Astrocyte (in vitro differentiated cells and primary cell): ENCODE measurements around the gene ZC3H12A.

Experiments used
- EZH2 ChIP-seq: IDR thresholded peaks from 2 replicates; pipeline ENCODE4 v1.6.1; 2012; ENCODE audit warnings: mild to moderate bottlenecking, low read length, inconsistent platforms; ENCODE audit not compliant: insufficient read depth
- TF ChIP-seq, protein P1 (sequence below): IDR thresholded peaks from 2 replicates; pipeline ENCODE4 v1.5.1; 2011; ENCODE audit warnings: low read depth, mild to moderate bottlenecking, inconsistent platforms, low read length, moderate library complexity; ENCODE audit not compliant: insufficient read depth

DNA sequence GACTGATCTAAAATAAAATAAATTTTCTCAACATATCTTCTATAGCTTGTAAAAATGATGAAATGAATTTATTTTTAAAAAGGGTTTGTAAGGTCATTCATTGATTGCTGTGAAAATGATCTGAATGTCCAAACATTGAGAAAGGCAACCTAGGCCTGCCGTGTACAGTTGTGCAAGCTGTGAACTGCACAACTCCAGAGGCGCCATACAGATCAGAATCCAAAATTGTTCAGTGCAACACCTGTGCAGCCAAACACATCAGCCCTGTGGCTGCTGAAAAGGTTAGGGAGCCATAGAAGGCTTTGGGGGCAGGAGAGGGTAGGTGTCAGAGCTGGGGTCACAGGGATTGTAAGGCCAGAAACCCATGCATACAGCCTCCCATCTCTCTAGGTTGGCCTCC lies 9.9 kb upstream of the ZC3H12A start:
- TF ChIP-seq, protein P1, sequence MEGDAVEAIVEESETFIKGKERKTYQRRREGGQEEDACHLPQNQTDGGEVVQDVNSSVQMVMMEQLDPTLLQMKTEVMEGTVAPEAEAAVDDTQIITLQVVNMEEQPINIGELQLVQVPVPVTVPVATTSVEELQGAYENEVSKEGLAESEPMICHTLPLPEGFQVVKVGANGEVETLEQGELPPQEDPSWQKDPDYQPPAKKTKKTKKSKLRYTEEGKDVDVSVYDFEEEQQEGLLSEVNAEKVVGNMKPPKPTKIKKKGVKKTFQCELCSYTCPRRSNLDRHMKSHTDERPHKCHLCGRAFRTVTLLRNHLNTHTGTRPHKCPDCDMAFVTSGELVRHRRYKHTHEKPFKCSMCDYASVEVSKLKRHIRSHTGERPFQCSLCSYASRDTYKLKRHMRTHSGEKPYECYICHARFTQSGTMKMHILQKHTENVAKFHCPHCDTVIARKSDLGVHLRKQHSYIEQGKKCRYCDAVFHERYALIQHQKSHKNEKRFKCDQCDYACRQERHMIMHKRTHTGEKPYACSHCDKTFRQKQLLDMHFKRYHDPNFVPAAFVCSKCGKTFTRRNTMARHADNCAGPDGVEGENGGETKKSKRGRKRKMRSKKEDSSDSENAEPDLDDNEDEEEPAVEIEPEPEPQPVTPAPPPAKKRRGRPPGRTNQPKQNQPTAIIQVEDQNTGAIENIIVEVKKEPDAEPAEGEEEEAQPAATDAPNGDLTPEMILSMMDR: no peak
- TF ChIP-seq EZH2: no peak
